ENCODE data around the gene MMP2.

DNA sequence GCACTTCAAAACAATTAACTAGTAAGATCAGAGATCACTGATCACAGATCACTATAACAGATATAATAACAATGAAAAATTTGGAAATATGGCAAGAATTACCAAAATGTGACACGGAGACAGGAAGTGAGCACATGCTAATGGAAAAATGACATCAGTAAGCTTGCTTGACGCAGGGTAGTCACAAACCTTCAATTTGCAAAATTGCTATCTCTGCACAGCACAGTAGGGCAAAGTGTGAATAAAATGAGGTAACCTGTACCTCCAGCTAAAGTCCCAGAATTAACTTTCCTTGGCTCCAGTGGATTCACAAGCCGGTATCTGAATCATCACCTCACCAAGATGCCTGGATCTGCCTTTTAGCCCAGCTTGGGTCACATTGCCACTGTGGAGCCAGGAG lies 4.2 kb upstream of the MMP2 start:
- TF ChIP-seq, protein P1, sequence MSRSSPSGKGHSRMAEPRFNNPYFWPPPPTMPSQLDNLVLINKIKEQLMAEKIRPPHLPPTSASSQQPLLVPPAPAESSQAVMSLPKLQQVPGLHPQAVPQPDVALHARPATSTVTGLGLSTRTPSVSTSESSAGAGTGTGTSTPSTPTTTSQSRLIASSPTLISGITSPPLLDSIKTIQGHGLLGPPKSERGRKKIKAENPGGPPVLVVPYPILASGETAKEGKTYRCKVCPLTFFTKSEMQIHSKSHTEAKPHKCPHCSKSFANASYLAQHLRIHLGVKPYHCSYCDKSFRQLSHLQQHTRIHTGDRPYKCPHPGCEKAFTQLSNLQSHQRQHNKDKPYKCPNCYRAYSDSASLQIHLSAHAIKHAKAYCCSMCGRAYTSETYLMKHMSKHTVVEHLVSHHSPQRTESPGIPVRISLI (tag by site-specific recombination; IDR thresholded peaks at IDR 0.05) = no peak
- TF ChIP-seq SCRT2 (tag by site-specific recombination; IDR thresholded peaks at IDR 0.05) (no peak), YY1 (tag by site-specific recombination; IDR thresholded peaks at IDR 0.05) (no peak), ZNF133 (tag by site-specific recombination; IDR thresholded peaks at IDR 0.05) (no peak)
- TF ChIP-seq, protein P2, sequence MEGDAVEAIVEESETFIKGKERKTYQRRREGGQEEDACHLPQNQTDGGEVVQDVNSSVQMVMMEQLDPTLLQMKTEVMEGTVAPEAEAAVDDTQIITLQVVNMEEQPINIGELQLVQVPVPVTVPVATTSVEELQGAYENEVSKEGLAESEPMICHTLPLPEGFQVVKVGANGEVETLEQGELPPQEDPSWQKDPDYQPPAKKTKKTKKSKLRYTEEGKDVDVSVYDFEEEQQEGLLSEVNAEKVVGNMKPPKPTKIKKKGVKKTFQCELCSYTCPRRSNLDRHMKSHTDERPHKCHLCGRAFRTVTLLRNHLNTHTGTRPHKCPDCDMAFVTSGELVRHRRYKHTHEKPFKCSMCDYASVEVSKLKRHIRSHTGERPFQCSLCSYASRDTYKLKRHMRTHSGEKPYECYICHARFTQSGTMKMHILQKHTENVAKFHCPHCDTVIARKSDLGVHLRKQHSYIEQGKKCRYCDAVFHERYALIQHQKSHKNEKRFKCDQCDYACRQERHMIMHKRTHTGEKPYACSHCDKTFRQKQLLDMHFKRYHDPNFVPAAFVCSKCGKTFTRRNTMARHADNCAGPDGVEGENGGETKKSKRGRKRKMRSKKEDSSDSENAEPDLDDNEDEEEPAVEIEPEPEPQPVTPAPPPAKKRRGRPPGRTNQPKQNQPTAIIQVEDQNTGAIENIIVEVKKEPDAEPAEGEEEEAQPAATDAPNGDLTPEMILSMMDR (tag by site-specific recombination; IDR thresholded peaks at IDR 0.05) = no peak

Data from HEK293 (cell line).